SIG-M5 (cell line): Measurements from ENCODE around the gene TSPYL6.

Experiments
- DNase-seq: peaks from one replicate; lab custom pipeline; 2025; lab: John Stamatoyannopoulos, UW

TSPYL6 gene

GRCh38 chr2:54255230-54256090, 569 bp downstream of the TSPYL6 start:
- no peak for DNase-seq

GRCh38 chr2:54254180-54254579, 1.8 kb downstream of the TSPYL6 start:
- no peak for DNase-seq

GRCh38 chr2:54249629-54250028, 6.4 kb downstream of the TSPYL6 start:
- no peak for DNase-seq

- no peak for DNase-seq
Observed at GRCh38 chr2:54247115-54247514, 8.9 kb downstream of the TSPYL6 start.

GRCh38 chr2:54240515-54241469, 15.2 kb downstream of the TSPYL6 start:
- DNase-seq = no peak

GRCh38 chr2:54239427-54239826, 16.6 kb downstream of the TSPYL6 start:
- no peak for DNase-seq

- DNase-seq = no peak
Observed at GRCh38 chr2:54237428-54237827, 18.6 kb downstream of the TSPYL6 start.

- no peak for DNase-seq
Observed at GRCh38 chr2:54233832-54234649, 22.0 kb downstream of the TSPYL6 start.

- DNase-seq = no peak
Observed at GRCh38 chr2:54228945-54229344, 27.1 kb downstream of the TSPYL6 start.

- DNase-seq = no peak
Observed at GRCh38 chr2:54227798-54228197, 28.2 kb downstream of the TSPYL6 start.

- DNase-seq = no peak
Observed at GRCh38 chr2:54226260-54226659, 29.8 kb downstream of the TSPYL6 start.

GRCh38 chr2:54224997-54225396, 31.0 kb downstream of the TSPYL6 start:
- no peak for DNase-seq

GRCh38 chr2:54213082-54213481, 42.9 kb downstream of the TSPYL6 start:
- no peak for DNase-seq

GRCh38 chr2:54212456-54212855, 43.6 kb downstream of the TSPYL6 start:
- no peak for DNase-seq

GRCh38 chr2:54209379-54209778, 46.6 kb downstream of the TSPYL6 start:
- DNase-seq = no peak

GRCh38 chr2:54208364-54209240, 47.4 kb downstream of the TSPYL6 start:
- DNase-seq = no peak

- no peak for DNase-seq
Observed at GRCh38 chr2:54207666-54208195, 48.3 kb downstream of the TSPYL6 start.

- no peak for DNase-seq
Observed at GRCh38 chr2:54206596-54206995, 49.4 kb downstream of the TSPYL6 start.

GRCh38 chr2:54204476-54204875, 51.6 kb downstream of the TSPYL6 start:
- DNase-seq = no peak
